Stimulated activated CD8-positive, alpha-beta memory T cell treated with anti-CD3 and anti-CD28 coated beads, Interleukin-12 subunit alpha, Interleukin-12 subunit beta, amount 100 ng/mL, for 4 hours (primary cell): ENCODE measurements around the gene ZNF474.

Experiments
- DNase-seq: peaks from one replicate; pipeline ENCODE4 v3.0.0-alpha.2; 2020; ENCODE audit warnings: low read depth

The ZNF474 gene

DNA sequence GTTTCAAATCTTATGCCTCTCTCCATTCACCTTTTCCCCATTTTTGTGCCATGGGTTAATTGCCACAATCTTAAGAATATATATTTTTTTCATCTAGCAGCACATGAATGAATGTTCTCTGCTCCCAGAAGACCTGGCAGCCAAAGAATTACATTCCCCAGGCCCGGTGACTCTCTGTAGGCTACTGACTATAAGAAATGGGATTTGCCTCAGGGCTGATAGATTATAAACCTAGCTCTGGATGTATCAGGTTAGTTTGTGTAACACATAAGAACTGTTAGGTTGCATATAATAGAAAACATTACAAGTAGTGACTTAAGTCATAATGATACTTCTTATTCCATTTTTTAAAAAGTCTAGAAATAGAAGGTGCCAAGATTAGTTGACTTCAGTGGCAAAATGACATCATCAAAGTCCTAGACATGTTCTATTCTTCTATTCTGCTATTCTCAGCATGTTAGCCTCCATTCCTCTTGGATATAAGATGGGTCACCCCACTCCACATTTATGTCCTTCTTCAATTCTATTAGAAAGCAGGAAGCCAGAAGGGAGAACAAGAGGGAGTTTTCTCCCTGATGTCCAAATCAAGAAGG lies 10.9 kb upstream of the ZNF474 start:
- no peak for DNase-seq

DNA sequence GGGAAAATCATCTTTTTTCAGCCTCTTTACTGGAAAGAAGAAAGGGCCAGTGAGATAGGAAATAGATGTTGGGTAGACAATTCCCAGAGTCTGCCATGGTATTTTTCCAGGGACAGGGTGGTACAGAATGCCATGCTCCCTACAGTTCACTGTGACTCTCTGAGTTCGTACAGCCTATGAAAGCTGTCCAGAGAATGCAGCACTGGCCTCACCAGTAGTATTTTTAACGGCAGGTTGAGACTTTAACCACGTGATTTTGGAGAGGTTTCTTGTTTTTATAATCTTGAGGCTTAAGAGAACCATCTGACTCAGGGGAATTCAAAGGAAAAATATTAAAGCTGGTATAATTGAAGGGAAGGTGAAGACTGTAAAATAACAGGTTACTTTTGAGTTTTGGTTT lies 10.1 kb upstream of the ZNF474 start:
- no peak for DNase-seq

DNA sequence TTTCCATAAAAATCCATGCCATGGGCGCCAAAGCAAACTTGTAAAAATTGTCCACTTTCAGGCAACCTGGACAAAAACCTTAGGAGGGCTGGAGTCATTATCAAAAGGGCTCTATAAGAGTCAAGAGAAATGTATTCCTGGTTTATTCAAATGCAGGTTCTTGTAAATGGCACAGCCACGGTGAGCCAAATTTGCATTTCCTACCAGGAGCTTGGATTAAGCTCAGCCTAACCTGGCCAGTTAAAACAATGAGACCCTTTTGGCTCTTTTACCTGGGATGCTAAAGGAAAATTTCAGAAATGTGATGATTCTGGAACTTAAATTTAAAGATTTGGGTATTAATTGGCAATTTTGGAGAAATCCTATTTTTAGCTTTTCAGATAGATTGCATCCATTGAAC lies 8.9 kb upstream of the ZNF474 start:
- DNase-seq, result no peak

DNA sequence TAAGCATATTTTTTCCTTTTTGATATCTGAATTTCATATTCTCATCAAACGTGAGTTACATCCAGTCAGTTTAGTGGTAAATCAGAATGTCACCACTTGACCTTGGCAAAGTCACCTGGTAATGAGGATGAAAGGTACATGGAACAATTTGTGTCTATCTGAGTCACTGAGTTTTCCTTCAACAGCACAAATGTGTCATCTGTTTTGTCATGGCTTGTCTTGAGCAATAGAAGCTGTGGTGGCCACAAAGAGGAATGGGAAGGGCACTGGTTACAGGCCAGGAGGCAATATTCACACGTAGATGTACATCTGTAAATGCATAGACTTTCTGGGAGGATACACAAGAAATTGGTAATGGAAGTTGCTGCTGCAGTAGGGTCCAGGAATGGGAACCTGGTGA lies 8.4 kb upstream of the ZNF474 start:
- DNase-seq, result no peak

DNA sequence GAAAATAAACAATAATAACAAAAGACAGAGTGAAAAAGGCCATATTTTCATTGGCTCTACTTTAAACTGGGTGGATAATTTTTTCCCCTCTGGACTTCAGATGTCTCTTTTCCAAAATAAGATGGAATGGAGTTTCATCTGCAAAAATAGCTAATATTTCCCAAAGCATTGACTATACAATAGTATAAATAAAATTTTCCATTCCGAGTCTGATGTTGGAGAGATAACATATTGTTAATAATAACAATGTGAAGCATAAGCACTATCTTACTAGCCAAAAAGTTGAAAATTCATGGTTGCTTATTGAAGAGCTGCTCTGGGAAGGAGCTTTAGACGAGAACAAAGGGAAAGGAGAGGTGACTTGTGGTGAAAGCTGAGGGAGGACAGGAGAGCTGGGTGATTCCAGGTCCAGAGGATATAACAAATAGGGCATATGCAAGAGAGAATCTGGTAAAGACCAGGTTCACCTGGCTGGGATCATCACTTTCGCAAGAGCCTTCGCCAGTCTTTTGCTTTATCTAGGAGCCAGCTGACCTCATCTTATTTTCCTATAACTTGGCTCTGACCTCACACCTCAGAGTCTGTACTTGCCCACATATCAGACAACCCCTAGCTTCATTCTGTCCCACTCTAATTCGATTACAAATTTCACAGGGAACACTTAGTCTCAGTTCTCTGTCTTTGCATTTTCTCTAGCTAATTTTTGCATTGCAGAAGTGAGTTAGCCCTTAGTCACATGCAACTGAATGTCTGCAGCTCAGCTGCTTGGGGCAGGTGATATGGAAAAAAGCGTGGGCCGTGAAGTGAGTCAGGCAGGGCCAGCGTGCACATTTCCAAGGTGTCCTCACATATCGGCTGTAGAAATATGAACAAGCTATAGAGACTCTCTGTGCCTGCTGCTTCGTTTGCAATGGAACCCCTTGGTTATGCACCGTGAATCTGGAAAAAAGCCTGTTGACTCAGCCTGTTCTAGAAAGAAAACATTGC lies 7.6 kb upstream of the ZNF474 start:
- no peak for DNase-seq

GRCh38 chr5:122124766-122125165 lies 4.6 kb upstream of the ZNF474 start:
- no peak for DNase-seq

- no peak for DNase-seq
Observed at GRCh38 chr5:122126177-122126755, 3.1 kb upstream of the ZNF474 start.

DNA sequence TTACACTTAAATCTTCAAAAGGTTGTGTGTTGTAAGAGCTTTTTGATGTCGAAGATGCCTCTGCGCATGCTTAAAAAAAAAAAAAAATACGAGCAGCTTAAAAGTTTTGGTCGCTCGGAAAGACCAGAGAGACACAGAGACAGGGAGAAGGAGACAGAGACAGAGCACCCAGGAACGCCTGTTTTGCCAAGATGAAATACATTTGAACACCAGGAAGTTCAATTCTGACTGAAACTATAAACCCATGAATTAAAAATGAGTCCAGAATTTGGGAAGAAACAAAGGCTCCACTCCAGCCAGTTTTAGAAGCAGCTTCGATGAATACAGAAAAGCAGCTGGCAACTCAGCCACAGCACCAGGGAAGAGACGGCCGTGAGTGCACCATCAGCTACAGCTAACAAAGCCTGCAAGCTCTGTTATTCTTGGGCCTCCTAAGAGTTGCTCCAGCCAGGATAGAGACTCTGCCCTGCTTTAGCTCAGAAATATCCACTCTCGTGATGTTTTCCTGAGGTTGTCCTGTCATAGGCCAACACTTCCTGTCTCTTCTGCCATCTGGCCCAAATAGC lies 2.5 kb upstream of the ZNF474 start:
- no peak for DNase-seq

DNA sequence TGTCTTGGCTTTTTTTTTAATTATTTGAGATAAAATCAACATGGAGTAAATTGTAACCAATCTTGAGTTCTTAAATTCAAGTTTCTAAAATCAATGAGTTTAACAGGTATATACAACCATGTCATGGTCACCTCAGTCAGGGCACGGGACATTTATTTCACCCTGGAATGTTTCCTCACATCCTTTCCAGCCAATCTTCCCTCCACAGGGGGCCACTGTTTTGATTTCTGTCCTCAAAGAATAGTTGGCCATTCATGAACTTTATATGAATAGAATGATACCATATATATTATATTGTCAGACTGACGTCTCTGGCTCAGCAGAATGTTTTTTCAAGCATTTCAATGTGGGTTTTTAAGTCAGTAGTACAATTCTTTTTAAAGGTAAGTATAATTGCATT lies 806 bp downstream of the ZNF474 start:
- no peak for DNase-seq

GRCh38 chr5:122137702-122138101 lies 8.4 kb downstream of the ZNF474 start:
- DNase-seq, result no peak

- DNase-seq, result no peak
Observed at GRCh38 chr5:122138356-122138755, 9.0 kb downstream of the ZNF474 start.

DNA sequence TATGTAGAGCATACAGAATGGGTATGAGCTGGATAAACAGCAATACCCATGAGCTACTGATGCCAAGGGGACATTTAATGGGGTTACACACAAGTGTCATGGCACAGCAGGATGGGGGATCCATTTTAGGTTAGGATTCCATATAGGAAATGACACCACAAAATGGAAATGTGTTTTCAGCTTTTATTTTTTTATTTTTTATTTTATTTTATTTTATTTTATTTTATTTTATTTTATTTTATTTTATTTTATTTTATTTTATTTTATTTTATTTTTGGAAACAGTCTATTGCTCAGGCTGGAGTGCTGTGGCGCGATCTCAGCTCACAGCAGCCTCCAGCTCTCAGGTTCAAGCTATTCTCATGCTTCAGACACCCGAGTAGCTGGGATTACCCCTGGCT lies 11.6 kb downstream of the ZNF474 start:
- DNase-seq, result no peak

GRCh38 chr5:122141751-122142150 lies 12.4 kb downstream of the ZNF474 start:
- no peak for DNase-seq

- DNase-seq, result no peak
Observed at GRCh38 chr5:122142480-122143164, 13.3 kb downstream of the ZNF474 start.

- DNase-seq, result no peak
Observed at GRCh38 chr5:122144236-122144635, 14.9 kb downstream of the ZNF474 start.

- DNase-seq, result no peak
Observed at GRCh38 chr5:122145906-122146305, 16.6 kb downstream of the ZNF474 start.

DNA sequence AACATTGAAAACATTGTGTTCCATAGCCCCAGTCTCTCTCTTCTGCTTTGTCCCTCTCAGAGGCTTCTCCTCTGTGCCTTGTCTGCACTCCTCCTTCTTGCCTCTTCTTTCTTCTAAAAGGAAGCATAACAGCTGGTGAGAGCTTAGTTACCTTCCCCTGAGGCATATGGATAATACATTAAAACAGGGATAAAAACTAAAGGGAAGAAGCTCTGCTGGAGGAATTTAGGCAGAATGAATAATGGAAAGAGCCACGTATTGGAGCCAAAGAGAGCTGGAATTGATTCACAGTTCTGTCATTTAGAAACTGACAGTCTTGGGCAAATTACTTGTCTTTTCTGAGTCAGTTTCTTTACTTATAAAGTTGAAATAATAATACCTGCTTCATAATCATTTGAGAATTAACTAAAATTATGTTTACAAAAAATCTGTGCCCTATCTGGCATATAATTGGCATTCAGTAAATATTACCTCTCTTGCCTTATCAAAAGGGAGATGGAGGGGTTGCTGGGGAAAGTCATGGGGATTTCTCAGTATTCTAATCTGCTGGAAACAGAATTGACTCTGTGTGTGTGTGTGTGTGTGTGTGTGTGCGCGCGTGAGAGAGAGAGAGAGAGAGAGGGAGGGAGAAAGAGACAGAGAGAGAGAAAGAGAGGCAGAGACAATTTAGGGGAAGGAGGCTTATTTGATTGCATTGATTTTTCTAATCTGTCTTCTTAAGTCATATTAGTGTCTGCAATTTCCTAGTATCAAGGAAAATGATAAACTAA lies 20.2 kb downstream of the ZNF474 start:
- no peak for DNase-seq

DNA sequence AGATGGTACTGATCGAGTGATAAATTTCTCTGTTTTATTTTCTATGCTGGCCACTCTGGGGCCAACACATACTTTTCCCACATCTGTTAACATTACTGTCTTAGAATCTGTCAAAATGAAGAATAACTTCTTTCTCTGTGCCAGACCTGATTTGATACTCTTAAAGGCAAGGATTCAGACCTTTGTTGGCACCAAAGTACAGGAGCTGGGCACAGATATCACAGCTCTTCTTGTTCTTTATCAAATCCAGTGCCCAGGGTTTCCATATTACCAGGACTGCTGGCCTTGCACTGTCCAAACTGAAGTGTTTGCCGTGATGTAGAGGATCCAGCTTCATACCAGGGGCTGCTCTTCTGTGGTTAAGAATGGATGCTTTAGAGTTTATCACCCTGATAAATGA lies 20.9 kb downstream of the ZNF474 start:
- no peak for DNase-seq

GRCh38 chr5:122151640-122152039 lies 22.3 kb downstream of the ZNF474 start:
- DNase-seq, result no peak

GRCh38 chr5:122152266-122152900 lies 23.0 kb downstream of the ZNF474 start:
- DNase-seq, result no peak

DNA sequence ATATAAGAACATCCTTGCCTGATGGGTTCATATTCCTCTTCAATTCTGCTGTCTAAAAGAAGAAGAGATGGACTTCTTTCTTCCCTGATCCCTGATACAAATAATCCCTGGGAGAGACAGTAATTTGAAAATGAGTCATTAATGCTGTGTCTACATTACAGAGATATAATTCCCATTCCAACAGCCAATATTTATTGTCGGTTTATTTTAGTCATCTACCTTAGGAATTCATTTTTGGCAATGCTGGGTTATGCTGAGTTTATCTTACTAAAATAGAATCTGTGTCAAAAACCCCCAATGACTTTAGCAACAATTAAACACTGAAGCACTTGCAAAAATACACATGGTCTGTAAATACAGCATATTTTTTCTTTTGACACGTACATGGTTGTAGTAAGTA lies 23.9 kb downstream of the ZNF474 start:
- DNase-seq, result no peak
